Activated naive CD4-positive, alpha-beta T cell treated with Interleukin-2 at 50 U/mL for 16 hours (primary cell): ENCODE data around the gene HERC4.
"Not testable (repeated sequence)": the region's sequence is repeated elsewhere in the genome, so short reads cannot be mapped to it uniquely, and the experiment has no call there.

Experiments used
- DNase-seq: peaks from one replicate; pipeline ENCODE4 v3.0.0-alpha.2; 2020

HERC4 gene

GRCh38 chr10:68087685-68088401 lies 12.8 kb upstream of the HERC4 start:
- DNase-seq, result no peak

- DNase-seq, result no peak
These were observed 12.0 kb upstream of the HERC4 start for GRCh38 chr10:68086910-68087684.

- no peak for DNase-seq
These were observed 10.9 kb upstream of the HERC4 start for GRCh38 chr10:68086011-68086410.

GRCh38 chr10:68084469-68084868 lies 9.4 kb upstream of the HERC4 start:
- no peak for DNase-seq

- no peak for DNase-seq
These were observed 8.9 kb upstream of the HERC4 start for GRCh38 chr10:68083953-68084352.

GRCh38 chr10:68082872-68083271 lies 7.8 kb upstream of the HERC4 start:
- DNase-seq, result no peak

- DNase-seq, result no peak
These were observed 6.8 kb upstream of the HERC4 start for GRCh38 chr10:68081916-68082315.

GRCh38 chr10:68080853-68081431 lies 5.9 kb upstream of the HERC4 start:
- no peak for DNase-seq

- DNase-seq, result no peak
These were observed 4.4 kb upstream of the HERC4 start for GRCh38 chr10:68079434-68079833.

GRCh38 chr10:68077026-68077425 lies 1.9 kb upstream of the HERC4 start:
- DNase-seq, result no peak

- DNase-seq, result not testable (repeated sequence)
These were observed 998 bp upstream of the HERC4 start for GRCh38 chr10:68076081-68076480.

- no peak for DNase-seq
These were observed 494 bp upstream of the HERC4 start for GRCh38 chr10:68075550-68076004.

- no peak for DNase-seq
These were observed 880 bp downstream of the HERC4 start for GRCh38 chr10:68074031-68074774.

- no peak for DNase-seq
These were observed 1.5 kb downstream of the HERC4 start for GRCh38 chr10:68073631-68074030.

- no peak for DNase-seq
These were observed 7.6 kb downstream of the HERC4 start for GRCh38 chr10:68067508-68067907.

GRCh38 chr10:68067029-68067428 lies 8.1 kb downstream of the HERC4 start:
- DNase-seq, result no peak

- DNase-seq, result no peak
These were observed 21.5 kb downstream of the HERC4 start for GRCh38 chr10:68053553-68053952.

GRCh38 chr10:68052463-68052862 lies 22.6 kb downstream of the HERC4 start:
- DNase-seq, result no peak

- no peak for DNase-seq
These were observed 25.6 kb downstream of the HERC4 start for GRCh38 chr10:68049289-68050078.

GRCh38 chr10:68047554-68048327 lies 27.3 kb downstream of the HERC4 start:
- no peak for DNase-seq

GRCh38 chr10:68047122-68047521 lies 28.0 kb downstream of the HERC4 start:
- no peak for DNase-seq

- DNase-seq, result no peak
These were observed 28.4 kb downstream of the HERC4 start for GRCh38 chr10:68046642-68047041.
